ENCODE results near the gene RIMBP2.

The RIMBP2 gene

DNA sequence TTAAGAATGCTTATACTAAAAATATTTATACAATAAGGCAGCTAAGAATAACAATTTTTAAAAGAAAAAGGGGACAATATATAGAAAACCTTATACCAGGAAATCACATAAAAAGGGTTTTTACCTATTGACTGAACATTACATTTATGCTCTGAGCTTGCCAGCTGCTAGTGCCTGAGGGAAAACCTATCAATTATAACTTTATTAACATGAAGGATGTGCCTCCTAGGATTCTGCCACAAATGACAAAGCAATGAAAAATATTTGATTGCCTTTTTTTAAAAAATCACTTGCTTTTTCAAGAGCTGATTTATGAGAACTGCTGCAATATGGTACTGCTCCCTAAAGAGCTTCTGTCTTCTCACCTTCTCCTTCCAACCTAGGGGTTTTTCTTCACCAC, 185.7 kb downstream of the RIMBP2 start:
- Histone ChIP-seq H3K4me3 (ENCODE audit: low read depth, low read length) (no peak overlapping the region), H2AFZ (no peak overlapping the region), H3K36me3 (ENCODE audit: control insufficient read depth, insufficient read depth, low read length) (no peaks in the 10 kb centered on the region), H3K4me2 (ENCODE audit: low read length) (no peak overlapping the region), H3K79me2 (peaks cover 12% of the 10 kb centered on the region), H3K27ac (no peak overlapping the region), H3K9ac (no peak overlapping the region), H3K27me3 (ENCODE audit: control insufficient read depth, insufficient read depth, low read length) (no peaks in the 10 kb centered on the region), H3K9me3 (ENCODE audit: control insufficient read depth, low read length) (no peaks in the 10 kb centered on the region), H3K4me1 (peaks cover 3% of the 10 kb centered on the region)
- TF ChIP-seq, protein P1, sequence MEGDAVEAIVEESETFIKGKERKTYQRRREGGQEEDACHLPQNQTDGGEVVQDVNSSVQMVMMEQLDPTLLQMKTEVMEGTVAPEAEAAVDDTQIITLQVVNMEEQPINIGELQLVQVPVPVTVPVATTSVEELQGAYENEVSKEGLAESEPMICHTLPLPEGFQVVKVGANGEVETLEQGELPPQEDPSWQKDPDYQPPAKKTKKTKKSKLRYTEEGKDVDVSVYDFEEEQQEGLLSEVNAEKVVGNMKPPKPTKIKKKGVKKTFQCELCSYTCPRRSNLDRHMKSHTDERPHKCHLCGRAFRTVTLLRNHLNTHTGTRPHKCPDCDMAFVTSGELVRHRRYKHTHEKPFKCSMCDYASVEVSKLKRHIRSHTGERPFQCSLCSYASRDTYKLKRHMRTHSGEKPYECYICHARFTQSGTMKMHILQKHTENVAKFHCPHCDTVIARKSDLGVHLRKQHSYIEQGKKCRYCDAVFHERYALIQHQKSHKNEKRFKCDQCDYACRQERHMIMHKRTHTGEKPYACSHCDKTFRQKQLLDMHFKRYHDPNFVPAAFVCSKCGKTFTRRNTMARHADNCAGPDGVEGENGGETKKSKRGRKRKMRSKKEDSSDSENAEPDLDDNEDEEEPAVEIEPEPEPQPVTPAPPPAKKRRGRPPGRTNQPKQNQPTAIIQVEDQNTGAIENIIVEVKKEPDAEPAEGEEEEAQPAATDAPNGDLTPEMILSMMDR (IDR thresholded peaks at IDR 0.05): no peak

DNA sequence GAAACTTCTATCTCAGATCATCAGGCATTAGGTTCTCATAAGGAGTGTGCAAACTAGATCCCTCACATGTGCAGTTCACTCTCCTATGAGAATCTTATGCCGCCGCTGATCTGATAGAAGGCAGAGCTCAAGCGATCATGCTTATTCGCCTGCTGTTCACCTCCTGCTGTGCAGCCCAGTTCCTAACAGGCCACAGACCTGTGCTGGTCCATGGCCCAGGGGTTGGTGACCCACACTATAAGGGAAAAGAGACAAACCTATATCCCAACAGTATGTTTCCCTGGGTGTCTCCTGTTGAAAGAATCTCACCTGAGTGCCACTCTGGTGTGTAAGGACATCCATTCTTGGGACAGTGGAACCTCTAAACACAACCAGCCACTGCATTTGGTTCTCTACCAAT, 186.3 kb downstream of the RIMBP2 start:
- H3K9ac ChIP-seq: no peak overlapping the region
- peaks cover 12% of the 10 kb centered on the region for H3K79me2 ChIP-seq
- H3K36me3 ChIP-seq (ENCODE audit: control insufficient read depth, insufficient read depth, low read length): no peaks in the 10 kb centered on the region
- H3K27ac ChIP-seq: no peak overlapping the region
- TF ChIP-seq, protein P1 (IDR thresholded peaks at IDR 0.05): no peak
- H3K4me2 ChIP-seq (ENCODE audit: low read length): no peak overlapping the region
- no peaks in the 10 kb centered on the region for H3K27me3 ChIP-seq (ENCODE audit: control insufficient read depth, insufficient read depth, low read length)
- no peak overlapping the region for H2AFZ ChIP-seq
- no peaks in the 10 kb centered on the region for H3K9me3 ChIP-seq (ENCODE audit: control insufficient read depth, low read length)
- peaks cover 5% of the 10 kb centered on the region for H3K4me1 ChIP-seq
- H3K4me3 ChIP-seq (ENCODE audit: low read depth, low read length): no peak overlapping the region

DNA sequence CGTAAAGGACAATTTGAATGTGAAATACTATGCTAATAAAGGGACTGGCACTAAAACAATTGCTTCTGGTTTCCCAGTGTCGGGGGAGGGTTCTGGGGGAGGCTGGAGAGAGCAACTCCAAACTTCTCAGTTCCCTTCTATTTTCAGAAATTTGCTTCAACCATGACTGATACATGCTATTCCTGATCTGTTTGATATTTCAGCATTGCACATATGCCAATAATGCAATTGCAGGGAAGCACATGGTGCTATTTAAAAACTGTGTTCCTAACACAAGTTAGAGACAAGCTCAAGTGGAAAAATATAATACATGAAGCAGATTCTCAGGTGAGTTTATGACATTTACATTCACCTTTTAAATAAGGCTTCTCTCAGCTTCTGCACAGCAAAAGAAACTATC, 188.9 kb downstream of the RIMBP2 start:
- no peaks in the 10 kb centered on the region for H3K9me3 ChIP-seq (ENCODE audit: control insufficient read depth, low read length)
- no peak overlapping the region for H2AFZ ChIP-seq
- no peak overlapping the region for H3K4me3 ChIP-seq (ENCODE audit: low read depth, low read length)
- H3K4me2 ChIP-seq (ENCODE audit: low read length): no peak overlapping the region
- H3K9ac ChIP-seq: no peak overlapping the region
- TF ChIP-seq, protein P1 (IDR thresholded peaks at IDR 0.05): no peak
- no peak overlapping the region for H3K27ac ChIP-seq
- peaks cover 8% of the 10 kb centered on the region for H3K79me2 ChIP-seq
- H3K4me1 ChIP-seq: peaks cover 8% of the 10 kb centered on the region
- H3K27me3 ChIP-seq (ENCODE audit: control insufficient read depth, insufficient read depth, low read length): no peaks in the 10 kb centered on the region
- no peaks in the 10 kb centered on the region for H3K36me3 ChIP-seq (ENCODE audit: control insufficient read depth, insufficient read depth, low read length)

DNA sequence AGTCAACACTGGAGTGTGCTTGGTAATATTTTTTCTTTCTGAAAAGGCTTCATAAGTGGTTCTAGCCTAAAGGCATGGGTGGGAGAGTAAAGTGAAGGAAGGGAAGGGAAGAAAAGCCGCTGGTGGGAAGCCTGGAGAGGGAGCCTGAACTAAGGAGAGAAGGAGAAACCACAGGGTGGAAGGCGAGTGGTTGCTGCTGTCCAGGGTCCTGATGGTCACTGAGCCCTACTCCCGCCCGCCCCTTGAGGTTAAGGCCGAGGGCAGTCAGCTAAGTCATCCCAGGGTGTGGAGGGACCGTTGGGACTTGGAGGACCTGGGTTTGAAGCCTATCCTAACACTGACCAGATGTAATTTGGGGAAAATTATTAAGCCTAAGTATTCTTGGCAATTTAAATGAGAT, 189.3 kb downstream of the RIMBP2 start:
- no peak overlapping the region for H3K4me3 ChIP-seq (ENCODE audit: low read depth, low read length)

More for the DNA sequence above, 189.3 kb downstream of the RIMBP2 start:
- H3K9ac ChIP-seq: no peak overlapping the region
- H3K36me3 ChIP-seq (ENCODE audit: control insufficient read depth, insufficient read depth, low read length): no peaks in the 10 kb centered on the region
- H2AFZ ChIP-seq: no peak overlapping the region
- no peak overlapping the region for H3K4me2 ChIP-seq (ENCODE audit: low read length)
- TF ChIP-seq, protein P1 (IDR thresholded peaks at IDR 0.05): no peak
- H3K27ac ChIP-seq: no peak overlapping the region
- H3K4me1 ChIP-seq: peaks cover 11% of the 10 kb centered on the region
- peaks cover 8% of the 10 kb centered on the region for H3K79me2 ChIP-seq
- H3K9me3 ChIP-seq (ENCODE audit: control insufficient read depth, low read length): no peaks in the 10 kb centered on the region
- no peaks in the 10 kb centered on the region for H3K27me3 ChIP-seq (ENCODE audit: control insufficient read depth, insufficient read depth, low read length)

All from parathyroid adenoma (tissue), 2 donors.